Tibial nerve (tissue), 4 donors: Measurements from ENCODE around the gene KIAA0319L. TPM values are rescaled to one million over a fixed set of nuclear protein-coding genes. Genes with fewer than 3 reads are reported as not detected.

Source experiments
- DNase-seq, 2 donors: peaks; one replicate each; pipeline ENCODE4 v3.0.0-alpha.2; 2019; ENCODE audit warnings: low spot score in 2 of 2
- H3K27ac ChIP-seq, 4 donors: fragments of 200-600 bp; sonication (generic) in 3 of 4; one replicate each; pipeline ENCODE4 v1.5.1; 2017 to 2019; ENCODE audit warnings: mild to moderate bottlenecking in 1 of 4
- H3K27me3 ChIP-seq, 2 donors: fragments of 200-600 bp; sonication (generic) in 1 of 2; one replicate each; pipeline versions ENCODE4 v1.5.1 to v1.6.0; 2017 to 2019
- H3K36me3 ChIP-seq, 3 donors: fragments of 200-600 bp; sonication (generic); one replicate each; pipeline ENCODE4 v1.5.1; 2018 to 2019
- H3K4me1 ChIP-seq, 4 donors: fragments of 200-600 bp; sonication (generic) in 3 of 4; one replicate each; pipeline ENCODE4 v1.5.1; 2017 to 2019
- H3K4me3 ChIP-seq, 4 donors: fragments of 200-600 bp; sonication (generic) in 3 of 4; one replicate each; pipeline ENCODE4 v1.5.1; 2017 to 2019; ENCODE audit warnings: mild to moderate bottlenecking in 1 of 4, moderate library complexity in 1 of 4
- H3K9me3 ChIP-seq, 4 donors: fragments of 200-600 bp; sonication (generic) in 3 of 4; one replicate each; pipeline ENCODE4 v1.5.1; 2017 to 2019
- CTCF ChIP-seq, 5 experiments: fragments of 200-600 bp in 3 of 5; fragments of 450-650 bp in 2 of 5; sonication (generic) in 3 of 5; IDR thresholded peaks; one replicate each; pipeline ENCODE4 v1.5.1; 2016 to 2019; ENCODE audit warnings: antibody characterized with exemption in 5 of 5, mild to moderate bottlenecking in 3 of 5, moderate library complexity in 2 of 5
- EP300 ChIP-seq, 2 donors: sonication (generic); formaldehyde crosslinking; IDR thresholded peaks; one replicate each; pipeline ENCODE4 v1.6.1; 2017; ENCODE audit warnings: antibody characterized with exemption in 2 of 2, mild to moderate bottlenecking in 1 of 2
- POLR2A ChIP-seq, 2 donors: fragments of 450-650 bp; IDR thresholded peaks; one replicate each; pipeline ENCODE4 v1.6.1; 2017; ENCODE audit warnings: antibody characterized with exemption in 2 of 2, mild to moderate bottlenecking in 2 of 2, moderate library complexity in 2 of 2
- WGBS, 2 donors: methylation state at CpG; one replicate each; pipeline ENCODE4 v1.1.5; 2018; 5-methylcytosine and 5-hydroxymethylcytosine counted together
- total RNA-seq, 4 donors: library from RNA; depleted of rRNA; stranded (reverse); fragments of >200 nt; gene quantifications; one replicate each; pipeline ENCODE4 v1.1.0, GENCODE V29; 2016

Gene KIAA0319L
- total RNA-seq, result 100 to 1,000 TPM in 1 of 4 donors, 10 to 100 TPM in 3; 57.0 to 115 (median 70.7) TPM

- peak within 1 kb of the TSS; percentile 86 to 99 (median 97) for H3K27ac ChIP-seq
- no peaks in the 10 kb centered on the region for H3K9me3 ChIP-seq
- H3K27me3 ChIP-seq, result no peaks in the 10 kb centered on the region
- 1 to 2% methylated on average over 28 to 34 of the region's 39 CpGs for WGBS, 2 donors
- TF ChIP-seq CTCF (IDR thresholded peaks at IDR 0.05), result no peak
- peak in 1 of 2 donors; percentile 45 for TF ChIP-seq POLR2A (IDR thresholded peaks at IDR 0.05)
- peak; percentile 55 to 84 for TF ChIP-seq EP300 (IDR thresholded peaks at IDR 0.05)
- H3K4me3 ChIP-seq, result peak within 1 kb of the TSS; percentile 74 to 92 (median 83)
- H3K36me3 ChIP-seq, result peaks cover 0 to 39% (median 6%) of the 10 kb centered on the region in 3 donors
- no peak for DNase-seq
- peaks cover 0 to 80% (median 30%) of the 10 kb centered on the region in 4 donors for H3K4me1 ChIP-seq
Observed at GRCh38 chr1:35557118-35557610, at the start of gene KIAA0319L. Gene KIAA0319L (minus strand): TSS chr1:35557403. CDS start chr1:35554491, 2,912 bp downstream.

- DNase-seq, result no peak
- Histone ChIP-seq H3K4me1 (no peaks in the 10 kb centered on the region), H3K4me3 (no peak overlapping the region), H3K27me3 (no peaks in the 10 kb centered on the region), H3K9me3 (no peaks in the 10 kb centered on the region), H3K27ac (no peak overlapping the region), H3K36me3 (peaks cover 0 to 97% (median 0%) of the 10 kb centered on the region in 3 donors)
- 55 to 65% methylated on average over 4 of the region's 4 CpGs for WGBS, 2 donors
- TF ChIP-seq POLR2A (IDR thresholded peaks at IDR 0.05) (no peak), EP300 (IDR thresholded peaks at IDR 0.05) (no peak), CTCF (IDR thresholded peaks at IDR 0.05) (no peak)
Observed at GRCh38 chr1:35605867-35606182, 48.6 kb upstream of the KIAA0319L start.

- TF ChIP-seq CTCF (IDR thresholded peaks at IDR 0.05), result no peak
- no peak for TF ChIP-seq POLR2A (IDR thresholded peaks at IDR 0.05)
- TF ChIP-seq EP300 (IDR thresholded peaks at IDR 0.05), result no peak
- WGBS, 2 donors, result 49 to 60% methylated on average over 6 of the region's 6 CpGs
- H3K9me3 ChIP-seq, result no peaks in the 10 kb centered on the region
- H3K27ac ChIP-seq, result no peak overlapping the region
- no peak for DNase-seq
- peaks cover 0 to 97% (median 0%) of the 10 kb centered on the region in 3 donors for H3K36me3 ChIP-seq
- no peak overlapping the region for H3K4me3 ChIP-seq
- no peaks in the 10 kb centered on the region for H3K27me3 ChIP-seq
- no peaks in the 10 kb centered on the region for H3K4me1 ChIP-seq
Observed at GRCh38 chr1:35605071-35605866, 48.1 kb upstream of the KIAA0319L start.

GRCh38 chr1:35603941-35604340 lies 46.7 kb upstream of the KIAA0319L start:
- no peak overlapping the region for H3K4me3 ChIP-seq
- H3K9me3 ChIP-seq, result no peaks in the 10 kb centered on the region
- H3K36me3 ChIP-seq, result peaks cover 0 to 93% (median 0%) of the 10 kb centered on the region in 3 donors
- no peak overlapping the region for H3K27ac ChIP-seq
- TF ChIP-seq EP300 (IDR thresholded peaks at IDR 0.05) (no peak), CTCF (IDR thresholded peaks at IDR 0.05) (no peak)
- no peaks in the 10 kb centered on the region for H3K4me1 ChIP-seq
- no peak for DNase-seq
- 73 to 76% methylated on average over 4 of the region's 4 CpGs for WGBS, 2 donors
- H3K27me3 ChIP-seq, result no peaks in the 10 kb centered on the region

GRCh38 chr1:35603468-35603867 lies 46.3 kb upstream of the KIAA0319L start:
- WGBS, 2 donors, result 42 to 45% methylated on average over 3 of the region's 3 CpGs
- Histone ChIP-seq H3K4me1 (no peaks in the 10 kb centered on the region), H3K27me3 (no peaks in the 10 kb centered on the region), H3K9me3 (no peaks in the 10 kb centered on the region), H3K4me3 (no peak overlapping the region), H3K36me3 (peaks cover 0 to 88% (median 0%) of the 10 kb centered on the region in 3 donors), H3K27ac (no peak overlapping the region)
- no peak for DNase-seq
- TF ChIP-seq EP300 (IDR thresholded peaks at IDR 0.05) (no peak), POLR2A (IDR thresholded peaks at IDR 0.05) (no peak), CTCF (IDR thresholded peaks at IDR 0.05) (no peak)
